GM12891 (cell line): ENCODE data around the gene IRS1.
A peak's percentile ranks its signal among the peaks of the same experiment; 100 is the strongest.

Source experiments
- DNase-seq: peaks from one replicate; pipeline ENCODE4 v3.0.0; 2011; ENCODE audit warnings: low spot score; ENCODE audit not compliant: insufficient read length
- FAIRE-seq: peaks from 2 replicates; lab custom pipeline; 2011; peaks lifted over from hg19 to GRCh38; lab: Jason Lieb, UNC
- PAX5 ChIP-seq: IDR thresholded peaks from 2 replicates; pipeline ENCODE4 v1.6.1; 2011; ENCODE audit warnings: low read length, moderate library complexity, mild to moderate bottlenecking; ENCODE audit not compliant: insufficient read depth, severe bottlenecking
- POLR2A ChIP-seq: IDR thresholded peaks from 2 replicates; pipeline ENCODE4 v1.6.1; 2011; ENCODE audit warnings: low read depth, low read length, control low read depth
- POLR2AphosphoS5 ChIP-seq: IDR thresholded peaks from 2 replicates; pipeline ENCODE4 v1.6.1; 2011; ENCODE audit warnings: low read depth, low read length, control low read depth
- POU2F2 ChIP-seq: IDR thresholded peaks from 2 replicates; pipeline ENCODE4 v1.6.1; 2011; ENCODE audit warnings: low read depth, mild to moderate bottlenecking, control low read depth, low read length, moderate library complexity
- SPI1 ChIP-seq: IDR thresholded peaks from 2 replicates; pipeline ENCODE4 v1.6.1; 2011; ENCODE audit warnings: low read depth, low read length, control low read depth
- TAF1 ChIP-seq: IDR thresholded peaks from 2 replicates; pipeline ENCODE4 v1.6.1; 2011; ENCODE audit warnings: low read depth, low read length, control low read depth

IRS1 gene

DNA sequence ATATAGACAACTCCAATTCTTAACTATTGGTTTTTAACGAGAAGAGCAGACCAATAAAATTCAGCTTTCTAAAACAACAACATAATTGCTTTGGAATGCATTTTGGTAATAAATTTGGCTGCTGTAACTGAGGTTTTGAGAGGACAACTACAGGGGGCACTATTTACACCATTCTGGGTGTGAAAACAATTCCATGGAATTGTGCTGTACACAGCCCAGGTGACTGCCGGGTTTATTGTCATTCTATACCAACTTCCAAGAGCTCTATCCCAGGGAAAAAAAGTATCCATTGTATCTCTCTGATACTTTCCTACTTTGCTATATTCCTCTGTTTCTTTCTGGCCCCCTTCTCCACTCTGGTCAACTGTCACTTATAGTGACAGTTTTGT lies 38.4 kb downstream of the IRS1 start:
- no peak for DNase-seq
- no peak for FAIRE-seq
- TF ChIP-seq SPI1 (no peak), TAF1 (no peak), PAX5 (no peak), POLR2A (no peak), POLR2AphosphoS5 (no peak), POU2F2 (no peak)

DNA sequence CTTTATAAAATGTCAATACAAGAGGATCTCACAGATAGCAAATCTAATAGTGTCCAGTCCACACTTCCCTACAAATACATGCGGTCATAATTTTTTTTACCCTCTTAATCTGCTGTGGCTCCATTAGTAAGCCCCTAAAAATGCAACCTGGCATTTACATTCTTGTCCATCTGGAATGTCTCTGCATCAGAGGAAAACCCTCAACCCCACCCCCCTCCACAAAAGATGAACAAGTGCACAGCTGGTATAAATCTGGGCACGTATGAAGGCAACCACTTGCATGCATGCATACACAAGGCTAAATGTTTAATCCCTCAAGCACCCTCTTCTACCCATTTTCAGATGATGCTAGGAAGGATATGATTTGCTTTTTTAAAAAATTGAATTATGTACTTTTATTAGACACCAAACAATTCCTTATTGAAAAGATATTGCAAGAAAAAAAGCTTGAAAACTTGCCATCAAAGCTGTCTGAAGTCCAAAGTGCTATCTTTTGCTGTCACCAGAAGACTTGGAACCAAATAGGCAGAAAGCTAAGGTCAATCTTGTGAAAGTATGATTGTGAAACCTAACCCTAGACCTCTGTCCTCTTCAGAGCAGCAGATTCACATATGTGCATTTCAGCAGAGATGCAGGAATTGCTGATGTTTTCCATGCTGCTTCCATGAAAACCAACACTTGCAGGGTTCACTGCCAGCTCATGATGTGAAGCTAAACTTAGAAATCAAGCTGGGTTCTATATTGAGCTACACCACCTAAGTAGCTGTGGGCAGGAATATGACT lies 39.0 kb downstream of the IRS1 start:
- DNase-seq: no peak
- TF ChIP-seq TAF1: no peak
- TF ChIP-seq POLR2AphosphoS5: no peak
- no peak for FAIRE-seq

DNA sequence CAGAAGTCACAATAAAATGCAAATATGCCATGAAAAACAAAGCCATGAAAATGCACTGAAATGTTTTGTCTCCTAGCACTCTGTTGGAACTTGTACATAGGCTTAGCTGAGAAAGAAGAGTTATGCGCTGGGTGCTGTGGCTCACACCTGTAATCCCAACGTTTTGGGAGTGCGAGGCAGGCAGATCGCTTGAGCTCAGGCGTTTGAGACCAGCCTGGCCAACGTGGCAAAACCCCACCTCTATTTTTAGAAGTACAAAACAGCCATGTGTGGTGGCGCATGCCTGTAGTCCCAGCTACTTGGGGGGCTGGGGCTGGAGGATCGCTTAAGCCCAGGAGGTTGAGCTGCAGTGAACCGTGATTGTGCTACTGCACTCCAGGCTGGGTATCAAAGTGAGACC lies 39.9 kb downstream of the IRS1 start:
- FAIRE-seq: no peak
- TF ChIP-seq PAX5 (no peak), POLR2A (no peak)
- DNase-seq: no peak

DNA sequence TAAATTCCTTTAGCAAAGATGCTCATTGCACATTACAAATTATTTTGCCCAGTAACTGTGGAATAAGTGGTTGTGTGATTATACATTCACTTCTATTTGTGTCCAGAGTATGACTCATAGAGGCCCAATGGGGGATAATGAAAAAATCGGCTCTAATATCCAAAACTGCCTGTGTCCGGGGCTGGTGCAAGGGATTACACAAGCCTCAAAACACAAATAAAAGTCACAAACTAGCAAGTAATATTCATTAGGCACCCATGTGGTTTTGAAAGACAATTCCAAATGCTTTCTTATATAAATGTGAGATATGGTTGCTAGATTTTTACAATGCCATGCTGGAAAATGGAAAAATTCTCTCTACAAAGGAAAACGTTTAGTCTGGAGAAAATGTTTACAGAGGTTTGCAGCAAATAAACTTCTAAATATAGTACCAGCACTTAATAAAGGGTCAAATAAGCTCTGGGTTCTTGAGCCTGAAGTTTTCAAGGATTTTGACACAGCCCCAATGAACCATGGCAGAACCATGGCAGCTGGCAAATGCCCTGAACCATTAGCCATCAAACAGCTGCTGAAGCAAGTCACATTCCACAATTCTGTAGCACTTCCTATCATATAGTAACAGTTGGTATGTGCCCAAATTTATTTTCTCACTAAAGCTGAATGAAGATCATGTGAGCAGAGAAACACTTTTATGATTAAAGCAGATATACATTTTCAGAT lies 40.5 kb downstream of the IRS1 start:
- no peak for FAIRE-seq
- TF ChIP-seq SPI1 (no peak), POLR2A (no peak), TAF1 (no peak), POU2F2 (no peak), POLR2AphosphoS5 (no peak), PAX5 (no peak)
- DNase-seq: no peak

DNA sequence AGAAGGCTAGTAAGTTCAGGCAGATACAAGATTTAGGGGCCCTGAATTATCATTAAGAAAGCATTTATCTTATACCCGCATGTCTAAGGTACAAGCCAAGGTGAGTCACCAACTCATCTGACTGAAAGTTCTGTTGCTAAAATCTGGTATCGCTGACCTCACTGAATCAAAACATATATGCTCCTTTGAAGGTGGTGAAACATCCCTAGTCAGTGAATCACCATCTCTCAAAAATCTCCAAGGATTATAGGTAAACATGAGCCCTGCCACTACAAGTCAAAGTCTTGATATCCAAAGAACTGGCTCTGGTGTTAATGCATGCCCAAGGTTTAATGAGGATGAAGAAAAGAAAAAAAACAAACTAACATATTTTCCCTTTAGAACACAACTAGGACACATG lies 43.5 kb downstream of the IRS1 start:
- FAIRE-seq (no peak), DNase-seq (no peak)
- TF ChIP-seq POU2F2 (no peak), POLR2A (no peak), SPI1 (no peak), POLR2AphosphoS5 (no peak), PAX5 (no peak), TAF1 (no peak)

DNA sequence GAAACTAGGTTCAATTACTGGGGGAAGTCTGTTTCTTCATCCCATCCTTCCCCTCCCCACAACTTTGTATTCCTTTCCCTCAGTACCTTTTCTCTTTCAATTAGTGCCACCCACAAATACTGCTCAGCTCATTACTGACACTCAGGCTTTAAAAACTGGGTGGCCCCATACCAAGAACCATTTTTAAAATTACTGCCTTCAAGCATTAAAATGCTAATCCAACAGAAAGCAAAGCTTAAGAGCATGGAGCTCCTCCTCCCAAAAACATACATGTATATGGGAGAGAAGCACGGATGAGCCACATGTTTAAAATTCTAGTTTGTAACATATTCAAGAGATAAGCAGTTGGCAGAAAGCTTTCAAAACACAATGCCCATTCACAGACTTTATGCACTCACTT lies 44.0 kb downstream of the IRS1 start:
- no peak for DNase-seq
- no peak for FAIRE-seq
- TF ChIP-seq SPI1 (no peak), PAX5 (no peak), POLR2A (no peak), POLR2AphosphoS5 (no peak), TAF1 (no peak), POU2F2 (no peak)

DNA sequence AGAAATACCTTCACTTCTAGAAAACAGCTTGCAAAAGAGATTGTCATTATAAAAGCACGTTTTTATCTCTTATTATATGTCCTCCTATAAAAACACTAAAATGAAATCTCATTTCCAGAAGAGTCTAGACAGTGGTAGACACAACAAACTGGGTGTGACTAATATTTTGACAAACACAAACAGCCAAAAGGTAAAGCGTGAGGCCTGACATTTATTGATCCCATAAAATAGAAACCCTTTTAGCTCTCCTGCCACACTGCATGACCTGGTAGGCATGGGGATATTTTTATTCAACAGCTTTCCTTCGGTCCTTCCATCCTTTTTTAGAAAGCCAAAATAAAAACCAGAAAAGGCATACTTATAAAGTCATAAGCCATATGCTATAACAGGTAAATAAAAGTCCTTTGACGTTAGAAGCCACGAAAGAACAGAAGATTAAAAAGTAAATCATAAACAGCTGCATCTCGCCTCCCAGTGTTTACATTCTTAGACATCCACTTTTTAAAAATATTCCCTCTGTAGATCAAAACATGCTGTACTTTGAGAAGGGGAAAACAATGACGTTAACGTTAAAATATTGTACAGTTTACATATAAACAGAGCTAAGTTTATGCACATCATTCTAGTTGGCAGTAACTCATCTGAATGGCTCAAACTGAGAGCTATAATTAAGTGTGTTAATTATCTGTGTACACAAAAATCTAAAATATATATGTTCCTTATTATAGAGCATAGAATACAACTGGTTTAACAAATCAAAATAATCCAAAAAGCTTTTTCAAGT lies 44.6 kb downstream of the IRS1 start:
- no peak for TF ChIP-seq POU2F2
- no peak for TF ChIP-seq POLR2A
- TF ChIP-seq SPI1: no peak
- TF ChIP-seq PAX5: no peak
- no peak for TF ChIP-seq POLR2AphosphoS5
- TF ChIP-seq TAF1: no peak
- FAIRE-seq (no peak), DNase-seq (no peak)

DNA sequence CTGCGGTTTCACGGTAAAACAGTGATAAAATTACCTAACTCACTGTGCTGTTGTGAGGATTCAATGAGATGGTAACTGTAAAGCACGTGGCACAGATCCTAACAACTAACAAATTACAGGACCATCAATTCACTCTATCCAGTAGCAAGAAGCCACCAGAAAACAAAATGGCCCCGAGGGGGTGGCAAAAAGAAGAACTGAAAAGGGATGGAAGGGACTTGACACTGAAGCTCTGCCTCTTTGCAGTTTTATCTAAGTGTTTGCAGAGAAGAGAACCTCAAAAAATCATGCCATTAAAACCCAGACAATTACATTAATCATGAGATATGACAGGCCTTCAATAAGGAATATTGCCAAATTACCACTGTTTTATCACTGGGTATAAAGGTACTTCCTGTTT lies 46.7 kb downstream of the IRS1 start:
- DNase-seq (no peak), FAIRE-seq (no peak)
- TF ChIP-seq SPI1 (peak; percentile 60), POLR2AphosphoS5 (no peak)

DNA sequence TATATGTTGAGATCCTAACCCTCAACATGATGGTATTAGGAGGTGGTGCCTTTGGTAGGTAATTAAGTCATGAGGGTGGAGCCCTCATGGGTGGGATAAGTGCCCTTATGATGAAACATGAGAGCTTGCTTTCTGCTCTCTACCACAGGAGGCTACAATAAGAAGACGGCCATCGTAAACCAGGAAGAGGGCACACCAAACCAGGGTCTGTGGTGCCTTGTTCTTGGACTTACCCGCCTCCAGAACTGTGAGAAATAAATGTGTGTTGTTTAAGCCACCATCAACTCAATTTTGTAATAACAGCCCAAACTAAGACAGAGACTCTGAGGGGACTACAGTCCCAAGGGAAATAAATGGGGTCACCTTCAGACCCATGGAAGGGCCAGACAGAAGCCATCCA lies 52.3 kb downstream of the IRS1 start:
- TF ChIP-seq TAF1 (no peak), PAX5 (no peak), POLR2A (no peak), SPI1 (no peak), POU2F2 (no peak), POLR2AphosphoS5 (no peak)
- FAIRE-seq: no peak
- no peak for DNase-seq

DNA sequence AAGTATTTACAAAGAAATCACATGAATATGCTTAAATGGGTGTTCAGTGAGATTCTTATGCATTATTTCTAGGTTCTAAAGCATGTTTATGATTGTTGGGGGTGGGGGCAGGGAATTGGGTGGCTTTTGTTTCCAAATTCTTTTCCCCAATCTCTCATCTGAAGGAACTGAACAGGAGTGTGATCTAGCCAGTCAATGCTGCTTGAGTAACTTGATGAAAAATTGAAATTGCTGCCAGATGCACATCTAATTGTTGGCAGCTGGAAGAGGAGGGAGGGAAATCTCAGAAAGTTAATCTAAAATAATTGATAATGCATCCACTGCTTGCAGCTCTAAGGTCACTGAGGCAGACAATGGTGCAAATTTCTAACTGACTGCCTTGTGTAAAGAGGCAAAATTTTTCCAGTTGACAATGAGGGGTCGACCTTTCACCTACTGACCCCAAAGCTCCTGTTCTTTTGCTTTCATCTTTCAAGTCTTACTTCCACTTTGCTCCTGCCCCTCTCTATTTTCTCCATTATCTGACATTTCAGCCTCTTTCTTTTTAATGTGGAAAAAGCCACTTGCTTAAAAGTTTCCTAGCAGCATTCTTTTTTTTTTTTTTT lies 53.3 kb downstream of the IRS1 start:
- FAIRE-seq: no peak

More for the DNA sequence above, 53.3 kb downstream of the IRS1 start:
- no peak for DNase-seq
- no peak for TF ChIP-seq POU2F2
- TF ChIP-seq SPI1: no peak
- TF ChIP-seq PAX5: no peak
- no peak for TF ChIP-seq TAF1
- no peak for TF ChIP-seq POLR2A
- no peak for TF ChIP-seq POLR2AphosphoS5
